SK-N-SH treated with all-trans-retinoic acid at 6 μM for 48 hours (cell line): ENCODE results near the gene FES.

ENCODE experiments used
- RARB ChIP-seq: fragments of 250-450 bp; sonication (Bioruptor Pico); IDR thresholded peaks from 2 replicates; pipeline ENCODE4 v1.8.0; 2021; ENCODE audit warnings: mild to moderate bottlenecking, moderate library complexity
- SNAI2 ChIP-seq: fragments of 250-450 bp; sonication (Bioruptor Pico); IDR thresholded peaks from 2 replicates; pipeline ENCODE4 v1.5.0; 2020; ENCODE audit warnings: mild to moderate bottlenecking, moderate library complexity
- TCF4 ChIP-seq: fragments of 250-450 bp; sonication (Bioruptor Pico); IDR thresholded peaks from 2 replicates; pipeline ENCODE4 v1.8.0; 2021; ENCODE audit warnings: mild to moderate bottlenecking, moderate library complexity, borderline replicate concordance
- ZNF565 ChIP-seq: fragments of 450-650 bp; formaldehyde crosslinking; conservative IDR thresholded peaks from 2 replicates; pipeline ENCODE4 v1.5.0; 2020; ENCODE audit warnings: low read depth, mild to moderate bottlenecking, moderate library complexity
- TF ChIP-seq, protein P1 (sequence below): fragments of 250-450 bp; sonication (Bioruptor Pico); IDR thresholded peaks from 2 replicates; pipeline ENCODE4 v1.5.1; 2021; ENCODE audit warnings: mild to moderate bottlenecking, moderate library complexity

DNA sequence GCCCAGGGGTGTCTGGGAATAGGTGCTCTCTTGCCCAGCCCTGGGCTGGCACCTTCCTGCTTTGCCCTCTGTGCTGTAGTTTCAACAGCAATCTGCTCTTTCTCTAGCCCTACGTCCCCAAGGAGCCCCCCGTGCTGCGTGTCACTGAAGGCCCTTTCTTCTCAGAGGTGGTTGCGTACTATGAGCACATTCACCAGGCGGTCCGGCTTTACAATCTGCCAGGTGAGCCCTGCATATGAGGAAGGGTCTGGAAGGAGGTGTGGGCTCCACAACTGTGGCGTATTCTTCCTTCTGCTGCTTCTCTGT lies 28.4 kb downstream of the FES start:
- TF ChIP-seq RARB (CRISPR knock-in tag) (no peak), SNAI2 (CRISPR knock-in tag) (no peak), TCF4 (CRISPR knock-in tag) (no peak), ZNF565 (no peak)
- TF ChIP-seq, protein P1, sequence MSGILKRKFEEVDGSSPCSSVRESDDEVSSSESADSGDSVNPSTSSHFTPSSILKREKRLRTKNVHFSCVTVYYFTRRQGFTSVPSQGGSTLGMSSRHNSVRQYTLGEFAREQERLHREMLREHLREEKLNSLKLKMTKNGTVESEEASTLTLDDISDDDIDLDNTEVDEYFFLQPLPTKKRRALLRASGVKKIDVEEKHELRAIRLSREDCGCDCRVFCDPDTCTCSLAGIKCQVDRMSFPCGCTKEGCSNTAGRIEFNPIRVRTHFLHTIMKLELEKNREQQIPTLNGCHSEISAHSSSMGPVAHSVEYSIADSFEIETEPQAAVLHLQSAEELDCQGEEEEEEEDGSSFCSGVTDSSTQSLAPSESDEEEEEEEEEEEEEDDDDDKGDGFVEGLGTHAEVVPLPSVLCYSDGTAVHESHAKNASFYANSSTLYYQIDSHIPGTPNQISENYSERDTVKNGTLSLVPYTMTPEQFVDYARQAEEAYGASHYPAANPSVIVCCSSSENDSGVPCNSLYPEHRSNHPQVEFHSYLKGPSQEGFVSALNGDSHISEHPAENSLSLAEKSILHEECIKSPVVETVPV (CRISPR knock-in tag), result no peak
